NT2/D1 (cell line): ENCODE measurements around the gene FSTL1.

Experiments used
- DNase-seq: peaks from one replicate; pipeline ENCODE4 v3.0.0-alpha.2; 2011; ENCODE audit warnings: low read depth, low spot score
- H3K27me3 ChIP-seq: 2 replicates; pipeline ENCODE4 v1.6.0; 2011; ENCODE audit warnings: mild to moderate bottlenecking; ENCODE audit not compliant: insufficient read length, insufficient read depth
- H3K36me3 ChIP-seq: 2 replicates; pipeline ENCODE4 v1.6.1; 2011; ENCODE audit warnings: mild to moderate bottlenecking, low read length, mixed read lengths; ENCODE audit not compliant: insufficient read depth, insufficient read length
- H3K4me1 ChIP-seq: 2 replicates; pipeline ENCODE4 v1.5.1; 2011; ENCODE audit not compliant: insufficient read depth, insufficient read length
- H3K4me3 ChIP-seq: 2 replicates; pipeline ENCODE4 v1.5.1; 2011; ENCODE audit warnings: low read depth; ENCODE audit not compliant: insufficient read length
- H3K9ac ChIP-seq: 2 replicates; pipeline ENCODE4 v1.6.0; 2011; ENCODE audit warnings: low read depth; ENCODE audit not compliant: insufficient read length
- H3K9me3 ChIP-seq: 2 replicates; pipeline ENCODE4 v1.5.1; 2011; ENCODE audit warnings: mild to moderate bottlenecking, low read length; ENCODE audit not compliant: insufficient read depth
- SUZ12 ChIP-seq: IDR thresholded peaks from 2 replicates; pipeline ENCODE4 v1.6.1; 2011; ENCODE audit not compliant: insufficient read length, insufficient read depth; ENCODE audit errors: extremely low read depth
- YY1 ChIP-seq: IDR thresholded peaks from 2 replicates; pipeline ENCODE4 v1.6.1; 2011; ENCODE audit not compliant: insufficient read length, insufficient read depth
- ZNF274 ChIP-seq: IDR thresholded peaks from 2 replicates; pipeline ENCODE4 v1.6.1; 2011; ENCODE audit warnings: mild to moderate bottlenecking, low read depth, low read length

The FSTL1 gene

GRCh38 chr3:120417272-120417911 lies 33.4 kb downstream of the FSTL1 start:
- H3K9me3 ChIP-seq, result peaks cover 15% of the 10 kb centered on the region
- H3K27me3 ChIP-seq, result no peaks in the 10 kb centered on the region
- no peak overlapping the region for H3K9ac ChIP-seq
- TF ChIP-seq ZNF274 (no peak), YY1 (no peak), SUZ12 (no peak)
- H3K36me3 ChIP-seq, result peaks cover 47% of the 10 kb centered on the region
- peak; percentile 84 for DNase-seq
- H3K4me3 ChIP-seq, result no peak overlapping the region
- H3K4me1 ChIP-seq, result peaks cover 3% of the 10 kb centered on the region

DNA sequence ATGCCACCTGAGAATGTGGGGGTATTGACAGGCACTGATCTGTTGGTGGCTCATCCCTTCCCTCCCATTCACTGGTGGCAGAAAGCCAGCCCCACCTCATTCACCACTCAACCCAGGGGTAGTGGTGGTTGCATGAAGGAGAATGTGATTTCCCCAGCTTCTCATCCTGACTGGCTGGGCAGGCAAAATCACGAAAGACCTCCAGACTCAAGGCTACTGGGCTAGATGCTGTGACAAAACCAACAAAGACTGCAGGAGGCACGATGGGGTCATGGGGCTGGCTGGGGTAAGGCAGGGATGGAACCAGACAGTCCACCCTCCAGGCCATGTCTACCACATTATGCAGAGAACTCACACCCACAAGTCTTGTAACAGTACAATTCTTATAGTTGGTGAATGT lies 33.9 kb downstream of the FSTL1 start:
- Histone ChIP-seq H3K9ac (no peak overlapping the region), H3K4me1 (peaks cover 3% of the 10 kb centered on the region), H3K4me3 (no peak overlapping the region)

DNA sequence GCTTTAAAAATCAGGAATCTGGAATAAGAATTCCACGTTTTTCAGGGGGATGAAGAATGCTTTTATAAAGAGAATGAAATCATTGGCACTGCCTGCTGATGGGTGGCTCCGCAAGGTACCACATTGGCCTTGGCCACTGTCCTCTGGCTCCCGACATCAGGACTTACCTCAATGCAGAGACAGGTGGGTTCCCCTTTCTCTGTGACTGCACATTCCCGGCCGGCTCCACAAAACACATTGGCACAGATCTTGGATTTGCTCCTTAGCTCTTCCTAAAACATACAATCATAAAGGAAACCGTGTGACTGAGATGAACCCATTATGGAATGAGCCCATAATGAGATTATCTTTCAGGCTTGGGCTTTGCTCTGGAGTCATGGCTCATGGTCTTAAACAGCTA lies 35.0 kb downstream of the FSTL1 start:
- no peaks in the 10 kb centered on the region for H3K27me3 ChIP-seq
- H3K9me3 ChIP-seq, result peaks cover 15% of the 10 kb centered on the region
- TF ChIP-seq YY1 (no peak), SUZ12 (no peak), ZNF274 (no peak)
- no peak for DNase-seq
- no peak overlapping the region for H3K4me3 ChIP-seq
- peaks cover 3% of the 10 kb centered on the region for H3K4me1 ChIP-seq
- peaks cover 54% of the 10 kb centered on the region for H3K36me3 ChIP-seq
- no peak overlapping the region for H3K9ac ChIP-seq

More for the DNA sequence above, 33.9 kb downstream of the FSTL1 start:
- Histone ChIP-seq H3K9me3 (peaks cover 15% of the 10 kb centered on the region), H3K27me3 (no peaks in the 10 kb centered on the region), H3K36me3 (peaks cover 49% of the 10 kb centered on the region)
- no peak for TF ChIP-seq ZNF274
- no peak for TF ChIP-seq SUZ12
- no peak for TF ChIP-seq YY1
- DNase-seq, result no peak

DNA sequence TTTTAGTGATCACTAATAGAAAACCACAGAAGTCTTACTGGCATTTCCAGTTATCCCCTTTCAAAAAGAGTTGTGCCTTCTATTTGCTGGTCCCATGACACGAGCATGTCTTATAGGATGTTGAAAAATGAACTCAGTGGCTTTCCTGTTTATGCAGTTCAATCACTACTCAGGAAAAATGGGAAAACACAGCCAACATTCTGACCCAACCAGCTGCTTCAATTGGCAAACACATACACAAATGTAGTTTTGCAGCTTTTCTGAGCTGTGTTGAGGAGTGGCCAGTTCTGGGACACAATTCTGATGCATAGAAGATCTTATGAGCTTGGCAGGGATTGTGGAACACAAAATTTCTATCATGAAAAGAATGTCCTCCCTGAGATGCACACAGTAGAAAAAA lies 40.3 kb downstream of the FSTL1 start:
- DNase-seq, result no peak
- TF ChIP-seq ZNF274 (no peak), SUZ12 (no peak)
- H3K9me3 ChIP-seq, result peaks cover 7% of the 10 kb centered on the region; the same call in 1 of the 2 replicates
- no peak overlapping the region for H3K4me3 ChIP-seq
- no peaks in the 10 kb centered on the region for H3K27me3 ChIP-seq
- no peak overlapping the region for H3K9ac ChIP-seq
- H3K36me3 ChIP-seq, result peaks cover 83% of the 10 kb centered on the region
- no peaks in the 10 kb centered on the region for H3K4me1 ChIP-seq

GRCh38 chr3:120410116-120410515 lies 40.7 kb downstream of the FSTL1 start:
- no peak overlapping the region for H3K9ac ChIP-seq
- no peaks in the 10 kb centered on the region for H3K4me1 ChIP-seq
- DNase-seq, result no peak
- H3K36me3 ChIP-seq, result peaks cover 85% of the 10 kb centered on the region
- TF ChIP-seq ZNF274 (no peak), SUZ12 (no peak), YY1 (no peak)
- H3K9me3 ChIP-seq, result peaks cover 3% of the 10 kb centered on the region; the same call in 1 of the 2 replicates
- H3K27me3 ChIP-seq, result no peaks in the 10 kb centered on the region
- H3K4me3 ChIP-seq, result no peak overlapping the region

DNA sequence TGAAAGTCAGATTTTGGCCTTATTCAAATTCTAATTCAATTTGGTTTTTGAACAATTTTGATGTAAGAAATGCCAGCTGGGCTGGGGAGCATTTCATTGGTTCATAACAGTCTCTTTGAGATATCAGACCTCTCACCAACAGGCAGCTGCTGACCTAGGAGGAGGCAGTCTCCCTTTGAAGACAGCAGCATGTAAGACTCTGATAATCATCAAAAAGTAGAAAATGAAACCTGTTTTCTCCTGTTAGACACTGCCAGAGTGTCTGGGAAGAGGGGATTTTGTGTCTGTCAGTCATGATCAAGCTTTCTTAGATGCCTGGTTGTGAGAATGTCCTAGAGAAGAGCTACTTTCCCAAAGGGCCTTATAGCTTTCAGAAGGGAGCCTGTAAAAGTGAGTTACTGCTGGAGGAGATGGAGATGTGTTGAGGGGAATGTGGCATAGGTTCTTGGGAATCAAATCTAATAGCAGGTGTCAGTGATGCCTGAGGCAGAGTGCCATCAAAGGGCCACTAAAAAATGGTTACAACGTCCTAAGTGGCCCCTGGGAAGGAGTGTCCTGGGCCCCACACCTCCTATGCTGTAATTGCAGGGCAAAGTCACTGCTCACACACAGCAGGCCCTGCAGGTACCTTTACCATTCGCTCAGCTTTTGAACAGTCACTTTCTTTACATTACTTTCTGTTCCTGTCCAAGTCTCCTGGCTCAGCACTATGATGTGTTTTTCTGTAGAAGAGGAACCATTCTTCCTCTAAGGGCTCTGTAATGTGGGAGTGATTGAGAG lies 43.1 kb downstream of the FSTL1 start:
- no peak for TF ChIP-seq YY1
- TF ChIP-seq ZNF274, result no peak
- no peak for TF ChIP-seq SUZ12
- Histone ChIP-seq H3K36me3 (peaks cover 99% of the 10 kb centered on the region), H3K27me3 (no peaks in the 10 kb centered on the region), H3K9ac (no peak overlapping the region), H3K9me3 (no peaks in the 10 kb centered on the region), H3K4me3 (no peak overlapping the region), H3K4me1 (no peaks in the 10 kb centered on the region)
- DNase-seq, result no peak

- TF ChIP-seq YY1 (no peak), ZNF274 (no peak), SUZ12 (no peak)
- Histone ChIP-seq H3K9me3 (no peaks in the 10 kb centered on the region), H3K4me1 (no peaks in the 10 kb centered on the region), H3K4me3 (no peak overlapping the region), H3K27me3 (no peaks in the 10 kb centered on the region), H3K36me3 (peaks cover 99% of the 10 kb centered on the region), H3K9ac (no peak overlapping the region)
- DNase-seq, result no peak
Observed at GRCh38 chr3:120404876-120405275, 45.9 kb downstream of the FSTL1 start.
